ENCODE measurements around the gene NUB1.

Gene NUB1

DNA sequence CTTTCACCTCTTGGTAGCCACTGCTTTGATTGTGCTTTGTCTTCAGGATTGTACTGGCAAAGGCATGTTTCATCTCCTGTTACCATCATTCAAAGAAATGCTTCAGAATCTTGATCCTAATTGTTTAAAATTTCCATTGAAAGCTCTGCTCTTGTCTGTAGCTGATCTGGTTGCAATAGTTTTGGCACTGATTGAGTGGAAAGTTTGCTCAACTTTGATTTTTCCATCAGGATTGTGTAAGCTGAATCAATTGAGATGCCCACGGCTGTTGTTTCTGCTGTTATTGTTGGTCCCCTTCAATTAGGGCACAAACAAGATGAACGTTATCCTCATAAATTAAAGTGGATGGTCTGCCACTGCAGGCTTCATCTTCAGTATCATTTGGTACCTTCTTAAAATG is 14.6 kb upstream of the NUB1 start:
- Histone ChIP-seq H3K9ac (ENCODE audit: low read depth in 1 of 2, low read length in 2 of 2) (no peak overlapping the region), H3K27ac (ENCODE audit: low read depth in 2 of 2, low read length in 2 of 2) (no peak overlapping the region), H3K4me1 (ENCODE audit: control insufficient read depth in 2 of 2, insufficient read depth in 2 of 2, low read length in 2 of 2) (no peaks in the 10 kb centered on the region), H3K9me3 (ENCODE audit: control insufficient read depth in 2 of 2, low read length in 2 of 2) (no peaks in the 10 kb centered on the region), H3K4me3 (ENCODE audit: low read length in 2 of 2) (no peak overlapping the region), H3K36me3 (ENCODE audit: control insufficient read depth in 2 of 2, insufficient read depth in 2 of 2, low read length in 2 of 2) (no peaks in the 10 kb centered on the region), H3K27me3 (ENCODE audit: control insufficient read depth in 2 of 2, insufficient read depth in 2 of 2, low read length in 2 of 2) (no peaks in the 10 kb centered on the region)

GRCh38 chr7:151327659-151328058 is 14.0 kb upstream of the NUB1 start:
- H3K9me3 ChIP-seq (ENCODE audit: control insufficient read depth in 2 of 2, low read length in 2 of 2) = no peaks in the 10 kb centered on the region
- no peaks in the 10 kb centered on the region for H3K27me3 ChIP-seq (ENCODE audit: control insufficient read depth in 2 of 2, insufficient read depth in 2 of 2, low read length in 2 of 2)
- no peak overlapping the region for H3K4me3 ChIP-seq (ENCODE audit: low read length in 2 of 2)

GRCh38 chr7:151330181-151330580 is 11.4 kb upstream of the NUB1 start:
- Histone ChIP-seq H3K9ac (ENCODE audit: low read depth in 1 of 2, low read length in 2 of 2) (no peak overlapping the region), H3K9me3 (ENCODE audit: control insufficient read depth in 2 of 2, low read length in 2 of 2) (no peaks in the 10 kb centered on the region), H3K36me3 (ENCODE audit: control insufficient read depth in 2 of 2, insufficient read depth in 2 of 2, low read length in 2 of 2) (no peaks in the 10 kb centered on the region), H3K4me1 (ENCODE audit: control insufficient read depth in 2 of 2, insufficient read depth in 2 of 2, low read length in 2 of 2) (no peaks in the 10 kb centered on the region), H3K4me3 (ENCODE audit: low read length in 2 of 2) (no peak overlapping the region), H3K27ac (ENCODE audit: low read depth in 2 of 2, low read length in 2 of 2) (no peak overlapping the region), H3K27me3 (ENCODE audit: control insufficient read depth in 2 of 2, insufficient read depth in 2 of 2, low read length in 2 of 2) (no peaks in the 10 kb centered on the region)

More at GRCh38 chr7:151327659-151328058, 14.0 kb upstream of the NUB1 start:
- Histone ChIP-seq H3K4me1 (ENCODE audit: control insufficient read depth in 2 of 2, insufficient read depth in 2 of 2, low read length in 2 of 2) (no peaks in the 10 kb centered on the region), H3K9ac (ENCODE audit: low read depth in 1 of 2, low read length in 2 of 2) (no peak overlapping the region), H3K27ac (ENCODE audit: low read depth in 2 of 2, low read length in 2 of 2) (no peak overlapping the region), H3K36me3 (ENCODE audit: control insufficient read depth in 2 of 2, insufficient read depth in 2 of 2, low read length in 2 of 2) (no peaks in the 10 kb centered on the region)

DNA sequence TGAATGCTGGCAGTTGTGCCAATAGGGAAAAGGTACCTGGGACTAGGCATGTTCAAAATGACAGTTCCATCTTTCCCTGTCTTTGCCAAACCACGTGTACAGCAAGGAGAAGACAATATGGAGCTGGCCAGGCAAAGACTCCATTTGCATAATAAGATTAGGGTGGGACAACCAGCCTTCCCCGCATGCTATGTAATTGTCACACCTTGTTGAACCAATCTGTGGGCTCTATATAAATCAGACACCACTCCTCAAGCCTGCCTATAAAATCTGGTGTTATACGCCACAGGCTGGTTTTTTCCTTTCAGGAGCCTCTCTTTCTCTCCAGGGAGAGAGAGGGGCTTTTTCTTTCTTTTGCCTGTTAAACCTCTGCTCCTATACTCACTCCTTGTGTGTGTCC is 11.0 kb upstream of the NUB1 start:
- no peaks in the 10 kb centered on the region for H3K36me3 ChIP-seq (ENCODE audit: control insufficient read depth in 2 of 2, insufficient read depth in 2 of 2, low read length in 2 of 2)
- H3K4me1 ChIP-seq (ENCODE audit: control insufficient read depth in 2 of 2, insufficient read depth in 2 of 2, low read length in 2 of 2) = no peaks in the 10 kb centered on the region
- no peak overlapping the region for H3K4me3 ChIP-seq (ENCODE audit: low read length in 2 of 2)
- H3K27ac ChIP-seq (ENCODE audit: low read depth in 2 of 2, low read length in 2 of 2) = no peak overlapping the region
- H3K27me3 ChIP-seq (ENCODE audit: control insufficient read depth in 2 of 2, insufficient read depth in 2 of 2, low read length in 2 of 2) = no peaks in the 10 kb centered on the region
- H3K9me3 ChIP-seq (ENCODE audit: control insufficient read depth in 2 of 2, low read length in 2 of 2) = no peaks in the 10 kb centered on the region
- H3K9ac ChIP-seq (ENCODE audit: low read depth in 1 of 2, low read length in 2 of 2) = no peak overlapping the region

DNA sequence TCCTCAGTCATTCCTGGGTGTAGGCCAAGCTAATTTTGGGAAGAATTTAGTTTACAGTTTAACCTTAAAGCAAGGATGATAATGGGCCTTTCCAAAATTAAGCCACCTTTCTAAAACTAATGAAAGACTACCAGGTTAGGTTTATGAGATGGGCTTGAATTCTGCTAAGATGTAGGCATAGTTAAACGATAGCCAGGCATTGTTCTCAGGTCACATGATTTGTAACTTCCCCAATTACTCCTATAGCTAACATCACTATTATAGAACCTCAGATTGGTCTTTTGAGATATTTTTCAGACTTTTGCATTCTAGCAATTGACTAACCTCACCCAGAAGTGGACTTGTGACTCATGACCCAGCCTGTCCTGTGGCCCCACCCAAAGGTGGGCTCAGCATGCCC is 7.0 kb upstream of the NUB1 start:
- Histone ChIP-seq H3K27ac (ENCODE audit: low read depth in 2 of 2, low read length in 2 of 2) (no peak overlapping the region), H3K9ac (ENCODE audit: low read depth in 1 of 2, low read length in 2 of 2) (no peak overlapping the region), H3K9me3 (ENCODE audit: control insufficient read depth in 2 of 2, low read length in 2 of 2) (no peaks in the 10 kb centered on the region), H3K27me3 (ENCODE audit: control insufficient read depth in 2 of 2, insufficient read depth in 2 of 2, low read length in 2 of 2) (no peaks in the 10 kb centered on the region), H3K36me3 (ENCODE audit: control insufficient read depth in 2 of 2, insufficient read depth in 2 of 2, low read length in 2 of 2) (no peaks in the 10 kb centered on the region), H3K4me1 (ENCODE audit: control insufficient read depth in 2 of 2, insufficient read depth in 2 of 2, low read length in 2 of 2) (no peaks in the 10 kb centered on the region), H3K4me3 (ENCODE audit: low read length in 2 of 2) (no peak overlapping the region)

GRCh38 chr7:151336027-151336708 is 5.4 kb upstream of the NUB1 start:
- no peak overlapping the region for H3K27ac ChIP-seq (ENCODE audit: low read depth in 2 of 2, low read length in 2 of 2)
- no peak overlapping the region for H3K4me3 ChIP-seq (ENCODE audit: low read length in 2 of 2)
- no peaks in the 10 kb centered on the region for H3K9me3 ChIP-seq (ENCODE audit: control insufficient read depth in 2 of 2, low read length in 2 of 2)
- H3K36me3 ChIP-seq (ENCODE audit: control insufficient read depth in 2 of 2, insufficient read depth in 2 of 2, low read length in 2 of 2) = no peaks in the 10 kb centered on the region
- H3K27me3 ChIP-seq (ENCODE audit: control insufficient read depth in 2 of 2, insufficient read depth in 2 of 2, low read length in 2 of 2) = no peaks in the 10 kb centered on the region
- peaks cover 2 to 5% of the 10 kb centered on the region in 2 donors for H3K4me1 ChIP-seq (ENCODE audit: control insufficient read depth in 2 of 2, insufficient read depth in 2 of 2, low read length in 2 of 2)
- no peak overlapping the region for H3K9ac ChIP-seq (ENCODE audit: low read depth in 1 of 2, low read length in 2 of 2)

DNA sequence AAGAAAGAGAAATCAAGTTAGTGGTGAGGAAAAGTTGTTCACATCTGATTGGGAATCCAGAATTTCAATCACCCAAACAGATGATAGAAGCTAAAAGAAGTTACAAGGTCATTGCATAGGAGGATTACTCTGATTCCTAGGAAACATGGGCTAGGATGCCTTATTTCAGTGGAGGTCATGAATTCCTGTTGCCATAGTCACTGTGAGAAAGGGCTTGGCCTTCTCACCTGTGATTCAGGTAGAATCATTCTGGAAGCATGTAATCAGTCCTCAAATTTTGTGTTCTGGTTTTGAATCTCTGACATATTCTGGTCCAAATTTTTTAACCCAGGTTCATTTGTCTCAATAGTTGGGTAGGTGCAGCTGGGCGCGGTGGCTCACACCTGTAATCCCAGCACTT is 4.3 kb upstream of the NUB1 start:
- H3K9ac ChIP-seq (ENCODE audit: low read depth in 1 of 2, low read length in 2 of 2) = no peak overlapping the region
- H3K27ac ChIP-seq (ENCODE audit: low read depth in 2 of 2, low read length in 2 of 2) = no peak overlapping the region
- H3K27me3 ChIP-seq (ENCODE audit: control insufficient read depth in 2 of 2, insufficient read depth in 2 of 2, low read length in 2 of 2) = no peaks in the 10 kb centered on the region
- no peaks in the 10 kb centered on the region for H3K9me3 ChIP-seq (ENCODE audit: control insufficient read depth in 2 of 2, low read length in 2 of 2)
- no peak overlapping the region for H3K4me3 ChIP-seq (ENCODE audit: low read length in 2 of 2)
- H3K4me1 ChIP-seq (ENCODE audit: control insufficient read depth in 2 of 2, insufficient read depth in 2 of 2, low read length in 2 of 2) = peaks cover 3 to 7% of the 10 kb centered on the region in 2 donors
- no peaks in the 10 kb centered on the region for H3K36me3 ChIP-seq (ENCODE audit: control insufficient read depth in 2 of 2, insufficient read depth in 2 of 2, low read length in 2 of 2)

DNA sequence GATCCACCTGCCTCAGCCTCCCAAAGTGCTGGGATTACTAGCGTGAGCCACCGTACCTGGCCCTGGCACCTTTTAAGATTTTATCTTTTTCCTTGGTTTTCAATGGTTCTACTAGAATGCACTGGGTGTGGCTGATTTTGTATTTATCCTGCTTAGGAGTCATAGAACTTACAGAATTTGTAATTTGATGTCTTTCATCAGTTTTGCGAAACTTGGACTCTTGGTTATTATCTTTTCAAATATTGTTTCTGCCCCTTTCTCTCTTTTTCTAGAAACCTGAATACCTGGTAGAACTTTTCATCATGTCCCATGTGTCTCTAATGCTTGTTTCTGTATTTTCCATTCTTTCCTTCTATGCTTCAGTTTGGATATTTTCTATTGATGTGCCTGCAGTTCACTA is 2.8 kb upstream of the NUB1 start:
- H3K27ac ChIP-seq (ENCODE audit: low read depth in 2 of 2, low read length in 2 of 2) = no peak overlapping the region
- H3K4me1 ChIP-seq (ENCODE audit: control insufficient read depth in 2 of 2, insufficient read depth in 2 of 2, low read length in 2 of 2) = peaks cover 3 to 7% of the 10 kb centered on the region in 2 donors
- no peak overlapping the region for H3K9ac ChIP-seq (ENCODE audit: low read depth in 1 of 2, low read length in 2 of 2)
- H3K9me3 ChIP-seq (ENCODE audit: control insufficient read depth in 2 of 2, low read length in 2 of 2) = no peaks in the 10 kb centered on the region
- H3K27me3 ChIP-seq (ENCODE audit: control insufficient read depth in 2 of 2, insufficient read depth in 2 of 2, low read length in 2 of 2) = no peaks in the 10 kb centered on the region
- H3K36me3 ChIP-seq (ENCODE audit: control insufficient read depth in 2 of 2, insufficient read depth in 2 of 2, low read length in 2 of 2) = no peaks in the 10 kb centered on the region
- H3K4me3 ChIP-seq (ENCODE audit: low read length in 2 of 2) = no peak overlapping the region

DNA sequence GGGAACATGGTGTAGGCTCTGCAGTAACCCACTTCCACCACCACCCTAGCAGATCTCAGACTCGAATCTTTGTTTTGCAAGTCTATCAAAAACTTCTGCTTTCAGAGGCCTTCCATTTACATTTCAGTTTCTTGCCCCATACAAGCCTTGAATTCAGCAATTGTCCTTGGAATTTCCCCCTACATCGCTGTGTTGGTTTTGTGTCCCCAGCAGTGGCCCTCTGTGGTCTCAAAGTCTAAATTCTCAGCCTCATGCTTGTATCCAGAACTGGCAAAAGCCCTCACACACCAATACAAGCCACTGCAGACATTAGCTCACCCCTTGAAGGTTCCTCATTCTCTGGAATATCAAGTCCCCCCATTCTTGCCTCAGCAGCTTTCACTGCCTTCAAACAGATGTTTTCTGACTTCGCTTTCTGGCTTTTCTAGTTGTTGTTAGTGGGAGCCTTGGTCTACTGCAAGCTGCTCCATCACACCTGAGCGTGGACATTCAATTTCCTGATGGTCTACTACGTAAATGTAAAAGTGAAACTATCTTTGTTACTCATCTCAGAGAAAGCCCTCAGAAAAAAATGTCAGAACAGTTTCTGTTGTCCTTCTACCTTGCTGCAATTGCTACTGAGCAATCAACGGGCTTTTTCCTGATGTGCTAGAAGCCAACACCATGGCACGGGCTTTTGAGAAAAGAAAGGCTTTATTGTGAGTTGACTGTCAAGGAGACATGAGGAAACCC is 1.8 kb upstream of the NUB1 start:
- Histone ChIP-seq H3K27ac (ENCODE audit: low read depth in 2 of 2, low read length in 2 of 2) (peak overlapping the region; percentile 4 to 28), H3K36me3 (ENCODE audit: control insufficient read depth in 2 of 2, insufficient read depth in 2 of 2, low read length in 2 of 2) (no peaks in the 10 kb centered on the region), H3K9ac (ENCODE audit: low read depth in 1 of 2, low read length in 2 of 2) (no peak overlapping the region), H3K27me3 (ENCODE audit: control insufficient read depth in 2 of 2, insufficient read depth in 2 of 2, low read length in 2 of 2) (no peaks in the 10 kb centered on the region), H3K4me3 (ENCODE audit: low read length in 2 of 2) (peak overlapping the region in 1 of 2 donors; percentile 35), H3K4me1 (ENCODE audit: control insufficient read depth in 2 of 2, insufficient read depth in 2 of 2, low read length in 2 of 2) (peaks cover 3 to 7% of the 10 kb centered on the region in 2 donors), H3K9me3 (ENCODE audit: control insufficient read depth in 2 of 2, low read length in 2 of 2) (no peaks in the 10 kb centered on the region)

DNA sequence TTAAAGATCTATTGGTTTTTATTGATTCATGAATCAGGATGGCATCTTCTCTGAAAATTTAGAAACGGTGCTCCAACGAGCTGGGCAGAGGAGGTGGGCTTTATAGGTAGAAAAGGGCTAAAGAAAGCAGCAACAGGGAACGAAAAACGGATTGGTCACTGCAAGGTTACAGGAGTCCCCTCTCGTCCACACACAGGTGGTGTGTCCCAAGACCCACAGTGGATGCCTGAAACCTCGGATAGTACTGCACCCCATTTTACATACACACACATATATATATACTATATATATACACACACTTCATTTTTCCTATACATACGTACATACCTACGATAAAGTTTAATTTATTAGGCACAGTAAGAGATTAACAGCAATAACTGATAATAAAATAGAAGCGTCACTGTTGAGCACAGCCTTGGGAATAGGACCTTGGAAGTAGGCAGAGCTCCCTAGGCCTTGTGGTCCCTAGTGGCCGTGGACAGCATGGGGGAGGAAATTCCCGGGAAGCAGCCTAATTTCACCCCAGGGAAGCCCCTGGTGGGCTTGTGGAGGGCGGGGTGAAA is 737 bp upstream of the NUB1 start:
- Histone ChIP-seq H3K4me1 (ENCODE audit: control insufficient read depth in 2 of 2, insufficient read depth in 2 of 2, low read length in 2 of 2) (peaks cover 6 to 10% of the 10 kb centered on the region in 2 donors), H3K9me3 (ENCODE audit: control insufficient read depth in 2 of 2, low read length in 2 of 2) (no peaks in the 10 kb centered on the region), H3K9ac (ENCODE audit: low read depth in 1 of 2, low read length in 2 of 2) (peak overlapping the region in 1 of 2 donors; percentile 41), H3K27ac (ENCODE audit: low read depth in 2 of 2, low read length in 2 of 2) (peak overlapping the region; percentile 57 to 87), H3K27me3 (ENCODE audit: control insufficient read depth in 2 of 2, insufficient read depth in 2 of 2, low read length in 2 of 2) (no peaks in the 10 kb centered on the region), H3K36me3 (ENCODE audit: control insufficient read depth in 2 of 2, insufficient read depth in 2 of 2, low read length in 2 of 2) (peaks cover 6 to 7% of the 10 kb centered on the region in 2 donors), H3K4me3 (ENCODE audit: low read length in 2 of 2) (peak overlapping the region; percentile 48 to 87)
